Prostate gland (tissue), 2 donors: ENCODE measurements around the gene CAPZB. TPM values are rescaled to one million over a fixed set of nuclear protein-coding genes. Genes with fewer than 3 reads are reported as not detected.

Source experiments
- DNase-seq: peaks from one replicate; pipeline ENCODE4 v3.0.0-alpha.2; 2019; ENCODE audit warnings: low spot score
- H3K27ac ChIP-seq, 2 donors: fragments of 200-600 bp; sonication (generic); 2 replicates each; pipeline ENCODE4 v1.5.1; 2017 to 2019
- H3K27me3 ChIP-seq: fragments of 200-600 bp; sonication (generic); replicated peaks from 2 replicates; pipeline ENCODE4 v1.5.1; 2019; ENCODE audit not compliant: insufficient read depth
- H3K36me3 ChIP-seq, 2 donors: fragments of 200-600 bp; sonication (generic); 1 replicate in 1 of 2; 2 replicates in 1 of 2; pipeline versions ENCODE4 v1.5.1 to v1.8.1; 2017 to 2019
- H3K4me1 ChIP-seq: fragments of 200-600 bp; sonication (generic); replicated peaks from 2 replicates; pipeline ENCODE4 v1.5.1; 2019
- H3K4me3 ChIP-seq, 2 donors: fragments of 200-600 bp; sonication (generic); 2 replicates each; pipeline ENCODE4 v1.5.1; 2017 to 2019
- H3K9me3 ChIP-seq: fragments of 200-600 bp; sonication (generic); 2 replicates; pipeline ENCODE4 v1.5.1; 2017
- POLR2A ChIP-seq: fragments of 450-650 bp; IDR thresholded peaks from one replicate; pipeline ENCODE4 v1.6.1; 2016; ENCODE audit warnings: antibody characterized with exemption, mild to moderate bottlenecking
- POLR2AphosphoS5 ChIP-seq: sonication (generic); formaldehyde crosslinking; IDR thresholded peaks from one replicate; pipeline ENCODE4 v1.6.1; 2017; ENCODE audit warnings: antibody characterized with exemption
- WGBS: methylation state at CpG from one replicate; pipeline ENCODE4 v1.1.5; 2018; 5-methylcytosine and 5-hydroxymethylcytosine counted together
- intact Hi-C: fragments of 100-400 bp; cut with DNase I; formaldehyde crosslinking; loops from one replicate; pipeline ENCODE4 v1.14.2; 2022
- total RNA-seq, 2 donors: library from RNA; depleted of rRNA; stranded (reverse); fragments of >200 nt; gene quantifications; one replicate each; pipeline ENCODE4 v1.1.0, GENCODE V29; 2016
- TF ChIP-seq, protein P1 (sequence below), 4 experiments: fragments of 200-600 bp in 2 of 4; fragments of 450-650 bp in 2 of 4; sonication (generic) in 2 of 4; IDR thresholded peaks; 1 replicate in 3 of 4; 2 replicates in 1 of 4; pipeline ENCODE4 v1.5.1; 2016 to 2019; ENCODE audit warnings: antibody characterized with exemption in 4 of 4, mild to moderate bottlenecking in 2 of 4, moderate library complexity in 2 of 4

Gene CAPZB
- total RNA-seq, 2 donors from 2014 or later: 139 to 150 TPM

DNA sequence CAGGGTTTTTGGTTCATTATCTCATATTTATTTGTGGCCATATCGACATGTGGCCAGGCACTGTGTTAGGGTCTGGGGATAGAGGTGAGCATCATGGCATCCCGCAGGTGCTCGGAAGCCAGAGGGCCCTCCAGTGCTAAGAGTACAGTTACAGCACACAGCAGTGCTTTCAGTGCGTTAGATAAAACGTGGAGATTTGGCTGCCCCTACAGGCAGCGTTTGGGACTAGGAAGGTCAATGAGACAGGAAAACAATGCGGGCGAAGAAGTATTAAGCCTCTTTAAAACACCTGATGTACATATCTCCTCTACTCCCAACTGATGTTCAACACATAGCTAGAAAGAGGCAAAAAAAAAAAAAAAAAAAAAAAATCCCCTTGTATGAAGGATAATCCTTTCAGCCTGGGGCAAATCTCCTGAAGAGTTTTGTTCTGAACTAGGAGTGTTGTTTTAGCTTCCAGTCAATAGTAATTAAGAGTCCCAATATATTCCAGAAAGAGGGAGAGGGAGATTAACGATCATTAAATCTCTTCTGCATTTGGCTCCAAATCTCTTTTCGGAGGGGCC is 80.1 kb downstream of the CAPZB start:
- no peak for TF ChIP-seq POLR2AphosphoS5
- TF ChIP-seq, protein P1, sequence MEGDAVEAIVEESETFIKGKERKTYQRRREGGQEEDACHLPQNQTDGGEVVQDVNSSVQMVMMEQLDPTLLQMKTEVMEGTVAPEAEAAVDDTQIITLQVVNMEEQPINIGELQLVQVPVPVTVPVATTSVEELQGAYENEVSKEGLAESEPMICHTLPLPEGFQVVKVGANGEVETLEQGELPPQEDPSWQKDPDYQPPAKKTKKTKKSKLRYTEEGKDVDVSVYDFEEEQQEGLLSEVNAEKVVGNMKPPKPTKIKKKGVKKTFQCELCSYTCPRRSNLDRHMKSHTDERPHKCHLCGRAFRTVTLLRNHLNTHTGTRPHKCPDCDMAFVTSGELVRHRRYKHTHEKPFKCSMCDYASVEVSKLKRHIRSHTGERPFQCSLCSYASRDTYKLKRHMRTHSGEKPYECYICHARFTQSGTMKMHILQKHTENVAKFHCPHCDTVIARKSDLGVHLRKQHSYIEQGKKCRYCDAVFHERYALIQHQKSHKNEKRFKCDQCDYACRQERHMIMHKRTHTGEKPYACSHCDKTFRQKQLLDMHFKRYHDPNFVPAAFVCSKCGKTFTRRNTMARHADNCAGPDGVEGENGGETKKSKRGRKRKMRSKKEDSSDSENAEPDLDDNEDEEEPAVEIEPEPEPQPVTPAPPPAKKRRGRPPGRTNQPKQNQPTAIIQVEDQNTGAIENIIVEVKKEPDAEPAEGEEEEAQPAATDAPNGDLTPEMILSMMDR (IDR thresholded peaks at IDR 0.05): peak in 1 of 4 experiments; percentile 20
- no peak for TF ChIP-seq POLR2A
- peak overlapping the region; percentile 54 to 68 for H3K27ac ChIP-seq
- H3K4me3 ChIP-seq: no peak overlapping the region

DNA sequence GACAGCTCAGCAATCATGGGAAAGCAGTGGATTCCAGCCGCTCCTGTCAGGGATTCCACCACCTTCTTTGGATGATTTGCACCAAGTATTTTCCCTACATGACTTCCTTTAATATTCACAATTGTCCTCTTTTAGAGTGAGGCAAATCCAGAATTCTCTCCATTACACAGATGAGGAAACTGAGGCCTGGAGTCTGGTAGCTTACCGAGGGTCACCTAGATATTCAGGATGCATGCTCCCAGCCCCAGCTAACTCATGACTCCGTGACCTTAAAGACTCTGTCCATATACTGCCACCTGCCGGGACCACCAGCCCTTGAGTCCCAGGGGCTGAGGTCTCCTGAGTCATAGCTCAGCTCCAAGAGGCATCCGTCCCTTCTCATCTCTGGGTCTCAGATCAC is 80.6 kb downstream of the CAPZB start:
- no peak for TF ChIP-seq POLR2A
- TF ChIP-seq, protein P1 (IDR thresholded peaks at IDR 0.05): no peak
- TF ChIP-seq POLR2AphosphoS5: no peak
- 81% methylated on average over 5 of the region's 5 CpGs for WGBS
- peaks cover 7% of the 10 kb centered on the region for H3K4me1 ChIP-seq
- no peak for DNase-seq
- intact Hi-C loops: loop anchor here (10.0 kb wide), 1 partner anchor 80 kb away; the partner anchor contains the start of gene CAPZB
- H3K4me3 ChIP-seq: no peak overlapping the region
- H3K27ac ChIP-seq: peak overlapping the region; percentile 54 to 68
- H3K9me3 ChIP-seq: no peaks in the 10 kb centered on the region
- H3K36me3 ChIP-seq: no peaks in the 10 kb centered on the region
- no peaks in the 10 kb centered on the region for H3K27me3 ChIP-seq

More for the DNA sequence above, 80.1 kb downstream of the CAPZB start:
- intact Hi-C loops: loop anchor here (10.0 kb wide), 1 partner anchor 80 kb away; the partner anchor contains the start of gene CAPZB
- no peaks in the 10 kb centered on the region for H3K27me3 ChIP-seq
- DNase-seq: no peak
- H3K4me1 ChIP-seq: peaks cover 7% of the 10 kb centered on the region
- H3K36me3 ChIP-seq: no peaks in the 10 kb centered on the region
- 43% methylated on average over 10 of the region's 10 CpGs for WGBS
- H3K9me3 ChIP-seq: no peaks in the 10 kb centered on the region

DNA sequence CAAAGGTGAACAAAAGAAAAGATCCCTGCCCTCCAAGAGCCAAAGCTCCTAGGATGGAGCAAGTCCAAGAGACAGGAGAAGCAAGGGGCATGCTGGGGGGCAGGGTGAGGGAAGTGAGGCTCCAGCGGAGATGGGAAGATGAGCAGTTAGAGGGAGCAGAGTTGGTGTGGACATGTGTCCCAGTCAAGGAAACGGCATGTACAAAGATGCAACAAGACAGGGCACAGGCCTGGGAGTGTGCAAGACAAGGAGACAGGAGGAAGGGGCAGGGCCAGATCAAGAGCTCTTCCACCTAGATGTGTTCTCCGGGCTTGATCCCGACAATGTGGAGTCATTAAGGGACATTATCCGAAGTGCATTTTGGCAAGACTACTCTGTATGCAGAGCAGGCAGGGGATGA is 82.1 kb downstream of the CAPZB start:
- TF ChIP-seq, protein P1 (IDR thresholded peaks at IDR 0.05): no peak
- TF ChIP-seq POLR2A: no peak
- no peak for TF ChIP-seq POLR2AphosphoS5
- no peak for DNase-seq
- Histone ChIP-seq H3K27me3 (no peaks in the 10 kb centered on the region), H3K36me3 (no peaks in the 10 kb centered on the region), H3K27ac (peak overlapping the region; percentile 60 to 68), H3K9me3 (no peaks in the 10 kb centered on the region), H3K4me3 (no peak overlapping the region), H3K4me1 (peaks cover 7% of the 10 kb centered on the region)
- WGBS: 62% methylated on average over 5 of the region's 5 CpGs
- intact Hi-C loops: loop anchor here (10.0 kb wide), 1 partner anchor 82 kb away; the partner anchor contains the start of gene CAPZB

DNA sequence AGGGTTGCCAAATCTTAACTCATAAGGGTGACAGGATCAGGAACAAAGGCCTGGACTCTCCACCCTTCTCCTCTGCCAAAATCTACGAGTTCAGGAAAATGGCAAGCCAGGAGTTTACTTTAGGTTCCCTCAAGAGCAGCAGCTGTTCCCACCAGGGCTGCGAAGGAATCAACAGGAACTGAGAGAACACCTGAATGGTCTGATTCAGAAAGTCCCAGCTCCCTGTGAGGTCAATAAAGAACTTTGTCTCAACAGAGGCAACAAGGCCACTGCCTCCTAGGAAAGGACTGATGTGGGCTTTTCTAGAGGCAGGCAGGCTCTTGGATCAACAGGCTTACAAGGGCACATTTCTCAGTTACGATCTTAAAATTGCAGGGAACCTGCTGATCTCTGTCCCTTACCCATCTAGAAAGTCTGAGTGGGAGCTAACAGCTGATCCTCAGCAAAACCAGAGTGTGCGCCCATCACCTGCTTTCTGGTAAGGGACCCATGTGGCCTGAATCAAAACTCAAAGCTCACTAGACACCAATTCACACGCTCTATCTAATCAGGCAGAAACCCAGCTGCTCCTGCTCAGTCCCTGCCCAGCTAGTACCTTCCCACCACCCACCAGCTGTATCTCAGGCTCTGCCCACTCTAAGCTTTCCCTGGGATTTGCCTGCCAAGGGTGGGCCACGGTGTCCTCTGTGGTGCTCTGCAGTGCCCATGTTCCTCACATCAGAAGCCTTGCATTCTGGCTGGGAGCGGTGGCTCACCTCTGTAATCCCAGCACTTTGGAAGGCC is 83.1 kb downstream of the CAPZB start:
- 65% methylated on average over 7 of the region's 7 CpGs for WGBS
- Histone ChIP-seq H3K4me3 (no peak overlapping the region), H3K9me3 (no peaks in the 10 kb centered on the region), H3K27me3 (no peaks in the 10 kb centered on the region), H3K4me1 (peaks cover 7% of the 10 kb centered on the region), H3K27ac (peak overlapping the region; percentile 60 to 68), H3K36me3 (no peaks in the 10 kb centered on the region)
- TF ChIP-seq POLR2AphosphoS5: peak; percentile 55
- TF ChIP-seq, protein P1 (IDR thresholded peaks at IDR 0.05): no peak
- DNase-seq: no peak
- intact Hi-C loops: loop anchor here (10.0 kb wide), 1 partner anchor 83 kb away; the partner anchor contains the start of gene CAPZB
